Liver (tissue), 9 donors: ENCODE results near the gene DNAI1. TPM values are rescaled to one million over a fixed set of nuclear protein-coding genes. Genes with fewer than 3 reads are reported as not detected.
A peak's percentile ranks its signal among the peaks of the same experiment; 100 is the strongest.

ENCODE experiments used
- DNase-seq: peaks from one replicate; pipeline ENCODE4 v3.0.0-alpha.2; 2017; ENCODE audit warnings: low spot score
- H3K27ac ChIP-seq, 2 donors: one replicate each; pipeline ENCODE4 v1.7.0; 2013; ENCODE audit warnings: inconsistent platforms in 2 of 2, low read length in 2 of 2, control low read depth in 1 of 2, low read depth in 1 of 2, mild to moderate bottlenecking in 1 of 2
- H3K27me3 ChIP-seq, 4 donors: one replicate each; pipeline versions ENCODE4 v1.6.1 to v1.7.0; 2013; ENCODE audit warnings: low read length in 3 of 4, inconsistent platforms in 1 of 4, mild to moderate bottlenecking in 1 of 4, moderate library complexity in 1 of 4; ENCODE audit not compliant: control insufficient read depth in 4 of 4, insufficient read depth in 4 of 4
- H3K36me3 ChIP-seq, 4 donors: one replicate each; pipeline versions ENCODE4 v1.6.1 to v1.7.0; 2013; ENCODE audit warnings: low read length in 3 of 4, mild to moderate bottlenecking in 3 of 4, low read depth in 1 of 4, moderate library complexity in 1 of 4; ENCODE audit not compliant: control insufficient read depth in 4 of 4, insufficient read depth in 3 of 4
- H3K4me1 ChIP-seq, 4 donors: one replicate each; pipeline versions ENCODE4 v1.6.1 to v1.7.0; 2013; ENCODE audit warnings: low read length in 3 of 4, mild to moderate bottlenecking in 3 of 4, moderate library complexity in 1 of 4; ENCODE audit not compliant: control insufficient read depth in 4 of 4, insufficient read depth in 4 of 4
- H3K4me3 ChIP-seq, 3 donors: one replicate each; pipeline versions ENCODE4 v1.6.1 to v1.7.0; 2013; ENCODE audit warnings: low read length in 3 of 3, control low read depth in 1 of 3, low read depth in 1 of 3, mild to moderate bottlenecking in 1 of 3
- H3K9ac ChIP-seq, 2 donors: one replicate each; pipeline ENCODE4 v1.7.0; 2013; ENCODE audit warnings: low read length in 2 of 2, mild to moderate bottlenecking in 2 of 2, moderate library complexity in 2 of 2, control low read depth in 1 of 2, low read depth in 1 of 2
- H3K9me3 ChIP-seq, 4 donors: one replicate each; pipeline versions ENCODE4 v1.6.1 to v1.7.0; 2013; ENCODE audit warnings: low read length in 3 of 4; ENCODE audit not compliant: control insufficient read depth in 4 of 4
- FOXA2 ChIP-seq: IDR thresholded peaks from 2 replicates; pipeline ENCODE4 v1.6.1; 2016; ENCODE audit warnings: antibody characterized with exemption
- HNF4A ChIP-seq, 2 donors: conservative IDR thresholded peaks; 2 replicates each; pipeline ENCODE4 v1.6.1; 2016; ENCODE audit warnings: antibody characterized with exemption in 2 of 2, mild to moderate bottlenecking in 2 of 2
- JUND ChIP-seq, 2 donors: IDR thresholded peaks; 2 replicates each; pipeline ENCODE4 v1.6.1; 2016; ENCODE audit warnings: antibody characterized with exemption in 2 of 2
- NR2F2 ChIP-seq: IDR thresholded peaks from 2 replicates; pipeline ENCODE4 v1.6.1; 2016; ENCODE audit warnings: antibody characterized with exemption
- RAD21 ChIP-seq, 2 donors: IDR thresholded peaks; 2 replicates each; pipeline ENCODE4 v1.6.1; 2016; ENCODE audit warnings: antibody characterized with exemption in 2 of 2, mild to moderate bottlenecking in 2 of 2
- TAF1 ChIP-seq: conservative IDR thresholded peaks from 2 replicates; pipeline ENCODE4 v1.6.1; 2016; ENCODE audit warnings: antibody characterized with exemption, mild to moderate bottlenecking
- YY1 ChIP-seq: IDR thresholded peaks from 2 replicates; pipeline ENCODE4 v1.6.1; 2016; ENCODE audit warnings: antibody characterized with exemption, mild to moderate bottlenecking
- WGBS: extraction: QIAGEN DNeasy Blood & Tissue Kit; methylation state at CpG from one replicate; pipeline ENCODE4 v1.1.7; 2013; 5-methylcytosine and 5-hydroxymethylcytosine counted together
- polyA plus RNA-seq, 2 donors: library from polyadenylated mRNA; stranded (reverse) in 1 of 2; unstranded in 1 of 2; fragments of 200-250 nt in 1 of 2; fragments of >200 nt in 1 of 2; fragmentation: Nextera tagmentation in 1 of 2; extraction: Ambion mirVana in 1 of 2; gene quantifications; one replicate each; pipeline versions ENCODE4 v1.2.1 to v1.2.3, GENCODE V29; 2013 to 2015
- total RNA-seq, 2 donors: library from RNA; depleted of rRNA; stranded (reverse); fragments of >200 nt; gene quantifications; one replicate each; pipeline ENCODE4 v1.2.3, GENCODE V29; 2014
- TF ChIP-seq, protein P1 (sequence below): fragments of 150-350 bp; IDR thresholded peaks from 2 replicates; pipeline ENCODE4 v1.5.1; 2017; ENCODE audit warnings: improper control_type of control experiment, low read depth, low read length; ENCODE audit not compliant: missing input control
- TF ChIP-seq, protein P2 (sequence below): IDR thresholded peaks from 2 replicates; pipeline ENCODE4 v1.6.1; 2016; ENCODE audit warnings: antibody characterized with exemption, mild to moderate bottlenecking
- TF ChIP-seq, protein P3 (sequence below): IDR thresholded peaks from 2 replicates; pipeline ENCODE4 v1.6.1; 2016; ENCODE audit warnings: antibody characterized with exemption
- donor health status: healthy.
- donor health status: healthy.
- donor health status: healthy.
- donor health status: healthy.
- donor health status: healthy.

Gene DNAI1
- total and polyA plus RNA-seq, 4 donors, result not detected

DNA sequence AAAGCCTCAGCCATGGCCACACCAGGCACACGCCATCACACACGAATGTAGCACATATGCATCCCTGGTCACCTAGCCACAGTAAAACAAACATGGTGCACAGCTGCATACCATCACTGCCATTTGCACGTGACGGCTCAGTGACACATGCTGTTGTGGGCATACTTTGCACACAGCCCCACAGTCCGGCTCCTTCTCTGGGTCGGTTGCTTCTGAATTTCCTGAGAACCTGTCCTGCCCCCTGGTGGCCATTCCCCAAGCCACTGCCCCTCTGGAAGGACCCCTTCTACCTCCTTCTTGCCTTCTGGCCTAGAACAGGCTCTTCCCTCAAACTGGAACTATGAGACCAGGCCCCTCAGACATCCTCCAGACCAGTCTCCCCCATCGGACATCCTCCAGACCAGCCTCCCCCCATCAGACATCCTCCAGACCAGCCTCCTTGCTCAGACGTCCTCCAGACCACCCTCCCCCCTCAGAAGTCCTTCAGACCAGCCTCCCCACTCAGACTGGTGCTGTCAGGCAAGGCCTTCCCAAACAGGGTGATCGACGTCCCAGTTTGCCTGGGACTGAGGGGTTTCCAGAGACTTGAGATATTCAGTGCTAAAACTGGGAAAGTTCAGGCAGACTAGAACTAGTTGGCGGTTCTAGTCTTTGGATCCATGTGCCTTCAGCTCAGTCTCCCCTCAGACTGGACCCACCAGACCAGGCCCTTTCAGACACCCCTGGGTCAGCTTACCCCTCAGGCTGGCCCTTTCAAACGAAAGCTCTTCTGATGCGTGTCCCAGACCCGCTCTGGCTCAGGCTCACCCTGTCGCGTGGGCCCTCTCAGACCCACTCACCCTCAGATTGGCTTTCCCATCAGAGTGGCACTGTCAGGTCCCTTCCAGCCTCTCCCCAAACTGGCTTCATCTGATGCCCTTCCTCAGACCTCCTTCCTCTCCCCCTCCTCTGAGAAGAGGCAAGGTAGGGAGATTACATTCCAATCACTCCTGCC, 88.5 kb downstream of the DNAI1 start:
- WGBS, result 66% methylated on average over 16 of the region's 16 CpGs

DNA sequence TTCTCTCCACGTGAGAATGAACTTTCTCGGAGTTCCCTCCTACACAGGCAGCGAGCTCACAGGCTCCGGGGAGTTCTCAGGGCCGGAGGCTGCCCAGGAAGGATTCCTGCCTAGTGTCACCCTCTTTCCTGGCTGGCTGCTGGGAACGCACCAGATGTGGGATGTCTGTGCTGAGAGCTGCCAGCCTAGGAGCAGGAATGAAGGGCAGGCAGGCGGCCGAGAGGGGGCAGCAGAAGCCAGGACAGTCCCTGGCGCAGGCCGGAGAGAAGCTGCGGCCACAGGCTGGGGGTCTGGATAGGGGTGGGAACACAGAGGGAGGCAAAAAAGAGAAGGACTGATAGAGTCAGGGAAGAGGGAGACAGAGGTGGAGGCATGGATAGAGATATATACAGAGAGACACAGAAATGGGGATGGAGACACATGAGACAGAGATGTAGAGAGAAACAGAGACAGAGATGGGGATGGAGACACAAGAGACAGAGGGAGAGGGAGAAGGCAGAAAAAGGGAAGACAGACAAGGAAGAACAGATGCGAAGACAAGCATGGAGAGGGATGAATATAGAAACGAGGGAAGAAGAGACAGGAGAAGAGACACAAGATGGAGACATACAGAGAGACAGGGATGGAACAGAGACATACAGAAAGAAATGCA, 89.5 kb downstream of the DNAI1 start:
- no peak overlapping the region for H3K9ac ChIP-seq
- H3K9me3 ChIP-seq, result no peaks in the 10 kb centered on the region
- TF ChIP-seq RAD21 (IDR thresholded peaks at IDR 0.05) (peak; percentile 96 to 97), JUND (IDR thresholded peaks at IDR 0.05) (no peak), TAF1 (no peak), NR2F2 (no peak)
- TF ChIP-seq, protein P1, sequence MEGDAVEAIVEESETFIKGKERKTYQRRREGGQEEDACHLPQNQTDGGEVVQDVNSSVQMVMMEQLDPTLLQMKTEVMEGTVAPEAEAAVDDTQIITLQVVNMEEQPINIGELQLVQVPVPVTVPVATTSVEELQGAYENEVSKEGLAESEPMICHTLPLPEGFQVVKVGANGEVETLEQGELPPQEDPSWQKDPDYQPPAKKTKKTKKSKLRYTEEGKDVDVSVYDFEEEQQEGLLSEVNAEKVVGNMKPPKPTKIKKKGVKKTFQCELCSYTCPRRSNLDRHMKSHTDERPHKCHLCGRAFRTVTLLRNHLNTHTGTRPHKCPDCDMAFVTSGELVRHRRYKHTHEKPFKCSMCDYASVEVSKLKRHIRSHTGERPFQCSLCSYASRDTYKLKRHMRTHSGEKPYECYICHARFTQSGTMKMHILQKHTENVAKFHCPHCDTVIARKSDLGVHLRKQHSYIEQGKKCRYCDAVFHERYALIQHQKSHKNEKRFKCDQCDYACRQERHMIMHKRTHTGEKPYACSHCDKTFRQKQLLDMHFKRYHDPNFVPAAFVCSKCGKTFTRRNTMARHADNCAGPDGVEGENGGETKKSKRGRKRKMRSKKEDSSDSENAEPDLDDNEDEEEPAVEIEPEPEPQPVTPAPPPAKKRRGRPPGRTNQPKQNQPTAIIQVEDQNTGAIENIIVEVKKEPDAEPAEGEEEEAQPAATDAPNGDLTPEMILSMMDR, result peak; percentile 87
- TF ChIP-seq, protein P2, sequence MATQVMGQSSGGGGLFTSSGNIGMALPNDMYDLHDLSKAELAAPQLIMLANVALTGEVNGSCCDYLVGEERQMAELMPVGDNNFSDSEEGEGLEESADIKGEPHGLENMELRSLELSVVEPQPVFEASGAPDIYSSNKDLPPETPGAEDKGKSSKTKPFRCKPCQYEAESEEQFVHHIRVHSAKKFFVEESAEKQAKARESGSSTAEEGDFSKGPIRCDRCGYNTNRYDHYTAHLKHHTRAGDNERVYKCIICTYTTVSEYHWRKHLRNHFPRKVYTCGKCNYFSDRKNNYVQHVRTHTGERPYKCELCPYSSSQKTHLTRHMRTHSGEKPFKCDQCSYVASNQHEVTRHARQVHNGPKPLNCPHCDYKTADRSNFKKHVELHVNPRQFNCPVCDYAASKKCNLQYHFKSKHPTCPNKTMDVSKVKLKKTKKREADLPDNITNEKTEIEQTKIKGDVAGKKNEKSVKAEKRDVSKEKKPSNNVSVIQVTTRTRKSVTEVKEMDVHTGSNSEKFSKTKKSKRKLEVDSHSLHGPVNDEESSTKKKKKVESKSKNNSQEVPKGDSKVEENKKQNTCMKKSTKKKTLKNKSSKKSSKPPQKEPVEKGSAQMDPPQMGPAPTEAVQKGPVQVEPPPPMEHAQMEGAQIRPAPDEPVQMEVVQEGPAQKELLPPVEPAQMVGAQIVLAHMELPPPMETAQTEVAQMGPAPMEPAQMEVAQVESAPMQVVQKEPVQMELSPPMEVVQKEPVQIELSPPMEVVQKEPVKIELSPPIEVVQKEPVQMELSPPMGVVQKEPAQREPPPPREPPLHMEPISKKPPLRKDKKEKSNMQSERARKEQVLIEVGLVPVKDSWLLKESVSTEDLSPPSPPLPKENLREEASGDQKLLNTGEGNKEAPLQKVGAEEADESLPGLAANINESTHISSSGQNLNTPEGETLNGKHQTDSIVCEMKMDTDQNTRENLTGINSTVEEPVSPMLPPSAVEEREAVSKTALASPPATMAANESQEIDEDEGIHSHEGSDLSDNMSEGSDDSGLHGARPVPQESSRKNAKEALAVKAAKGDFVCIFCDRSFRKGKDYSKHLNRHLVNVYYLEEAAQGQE, result no peak
- H3K4me1 ChIP-seq, result peaks cover 7 to 19% (median 11%) of the 10 kb centered on the region in 4 donors
- peak; percentile 74 for DNase-seq
- no peak overlapping the region for H3K4me3 ChIP-seq
- H3K27me3 ChIP-seq, result no peaks in the 10 kb centered on the region
- no peaks in the 10 kb centered on the region for H3K36me3 ChIP-seq
- 11% methylated on average over 13 of the region's 13 CpGs for WGBS
- H3K27ac ChIP-seq, result no peak overlapping the region

More for the DNA sequence above, 88.5 kb downstream of the DNAI1 start:
- Histone ChIP-seq H3K4me3 (no peak overlapping the region), H3K27me3 (no peaks in the 10 kb centered on the region), H3K9ac (no peak overlapping the region), H3K36me3 (no peaks in the 10 kb centered on the region), H3K4me1 (peaks cover 7 to 21% (median 11%) of the 10 kb centered on the region in 4 donors), H3K9me3 (no peaks in the 10 kb centered on the region), H3K27ac (no peak overlapping the region)
- TF ChIP-seq NR2F2 (no peak), RAD21 (IDR thresholded peaks at IDR 0.05) (peak; percentile 81 to 83), FOXA2 (no peak), YY1 (no peak), HNF4A (conservative IDR thresholded peaks at IDR 0.05) (no peak)
- TF ChIP-seq, protein P1, result peak; percentile 67
- TF ChIP-seq, protein P3, sequence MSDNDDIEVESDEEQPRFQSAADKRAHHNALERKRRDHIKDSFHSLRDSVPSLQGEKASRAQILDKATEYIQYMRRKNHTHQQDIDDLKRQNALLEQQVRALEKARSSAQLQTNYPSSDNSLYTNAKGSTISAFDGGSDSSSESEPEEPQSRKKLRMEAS, result no peak
- DNase-seq, result peak; percentile 71
